Stimulated activated CD8-positive, alpha-beta memory T cell treated with anti-CD3 and anti-CD28 coated beads, Interleukin-7, amount 100 ng/mL, for 4 hours (primary cell): Measurements from ENCODE around the gene CDH13.

Experiments
- DNase-seq, 2 donors: peaks; one replicate each; pipeline ENCODE4 v3.0.0-alpha.2; 2020; ENCODE audit warnings: low read depth in 2 of 2

The CDH13 gene

DNA sequence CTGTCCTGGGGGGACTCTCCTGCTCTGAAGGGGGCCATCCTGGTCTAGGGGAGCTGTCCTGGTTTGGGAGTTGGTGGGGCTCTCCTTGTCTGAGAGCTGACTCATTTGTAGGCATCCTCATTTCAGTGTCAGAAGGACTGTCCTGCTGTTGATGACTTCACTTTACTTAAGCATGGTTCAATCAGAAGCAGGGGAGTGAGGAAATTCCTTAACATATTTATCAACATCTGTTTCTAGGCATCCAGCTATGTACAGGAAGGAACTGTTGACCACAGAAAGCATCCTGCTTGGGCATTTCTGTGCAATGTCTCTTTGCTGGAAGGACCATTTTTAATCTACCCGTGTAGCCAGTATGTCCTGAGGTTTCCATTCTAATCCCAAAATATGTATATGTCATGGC, 678.3 kb downstream of the CDH13 start:
- DNase-seq = no peak

DNA sequence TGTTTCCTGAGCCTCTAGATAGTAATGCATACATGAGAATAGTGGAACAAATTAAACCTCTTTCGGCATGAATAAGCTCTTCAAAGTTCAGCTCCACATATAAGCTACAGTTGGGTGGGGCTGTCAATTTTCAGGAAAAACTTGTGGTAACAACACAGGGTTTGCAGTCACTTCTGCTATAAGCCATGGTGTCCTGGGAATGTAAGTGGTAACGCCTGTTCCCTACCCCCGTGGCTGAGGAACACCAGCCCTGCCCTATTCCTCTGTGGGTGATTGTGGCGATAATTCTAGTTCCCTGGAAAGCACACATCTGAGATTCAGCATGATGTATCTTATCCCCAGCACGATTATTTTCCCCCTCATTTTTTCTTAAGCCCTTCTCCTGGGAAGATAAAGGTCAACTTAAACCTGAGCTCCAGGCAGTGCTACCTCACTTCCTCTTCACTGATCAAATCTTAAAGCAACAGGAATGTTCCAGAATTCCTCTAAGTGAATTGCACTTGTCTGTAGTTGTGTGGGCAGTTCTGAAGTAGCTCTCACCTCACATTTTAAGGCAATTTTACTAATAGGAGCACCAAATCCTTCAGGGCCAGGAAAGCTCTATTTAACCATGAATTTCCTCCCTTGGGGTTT, 680.3 kb downstream of the CDH13 start:
- no peak for DNase-seq

DNA sequence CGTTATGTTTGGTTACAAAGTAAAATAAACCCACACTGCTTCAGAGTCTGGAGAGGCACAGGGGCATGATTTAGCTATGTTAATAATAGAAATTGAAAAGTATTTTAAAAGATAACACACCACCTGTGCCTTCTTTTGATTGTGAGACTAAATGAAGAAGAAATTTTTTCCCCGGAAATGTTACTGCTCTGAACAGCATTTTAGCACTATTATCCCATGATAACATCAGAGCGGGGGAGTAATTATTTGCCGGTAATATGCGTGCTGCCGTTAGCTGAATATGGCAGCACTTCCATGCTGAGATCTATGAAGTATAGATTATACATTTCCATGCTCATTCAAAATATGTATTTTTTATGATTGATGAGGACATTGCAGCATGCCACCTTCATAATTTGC, 680.8 kb downstream of the CDH13 start:
- no peak for DNase-seq

DNA sequence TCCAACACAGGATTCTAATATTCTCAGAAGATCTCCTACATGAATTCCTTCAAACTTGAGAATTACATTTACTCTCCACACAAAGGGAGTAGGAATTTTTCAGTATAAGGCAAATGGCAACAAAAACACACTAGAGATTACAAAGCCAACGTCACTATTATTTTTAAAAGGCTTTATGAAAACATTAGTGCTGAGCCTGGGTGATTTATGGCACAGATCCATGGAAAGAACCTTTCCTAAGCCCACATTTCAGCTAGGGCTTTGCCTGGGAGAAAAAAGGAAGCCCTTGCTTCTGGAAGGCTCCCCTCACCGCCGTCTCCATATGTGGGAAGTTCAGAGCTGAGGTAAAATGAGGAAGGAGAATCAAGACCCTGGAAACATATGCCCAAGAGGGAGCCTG, 681.6 kb downstream of the CDH13 start:
- DNase-seq = no peak

- no peak for DNase-seq
Observed at GRCh38 chr16:83310816-83311215, 684.0 kb downstream of the CDH13 start.

DNA sequence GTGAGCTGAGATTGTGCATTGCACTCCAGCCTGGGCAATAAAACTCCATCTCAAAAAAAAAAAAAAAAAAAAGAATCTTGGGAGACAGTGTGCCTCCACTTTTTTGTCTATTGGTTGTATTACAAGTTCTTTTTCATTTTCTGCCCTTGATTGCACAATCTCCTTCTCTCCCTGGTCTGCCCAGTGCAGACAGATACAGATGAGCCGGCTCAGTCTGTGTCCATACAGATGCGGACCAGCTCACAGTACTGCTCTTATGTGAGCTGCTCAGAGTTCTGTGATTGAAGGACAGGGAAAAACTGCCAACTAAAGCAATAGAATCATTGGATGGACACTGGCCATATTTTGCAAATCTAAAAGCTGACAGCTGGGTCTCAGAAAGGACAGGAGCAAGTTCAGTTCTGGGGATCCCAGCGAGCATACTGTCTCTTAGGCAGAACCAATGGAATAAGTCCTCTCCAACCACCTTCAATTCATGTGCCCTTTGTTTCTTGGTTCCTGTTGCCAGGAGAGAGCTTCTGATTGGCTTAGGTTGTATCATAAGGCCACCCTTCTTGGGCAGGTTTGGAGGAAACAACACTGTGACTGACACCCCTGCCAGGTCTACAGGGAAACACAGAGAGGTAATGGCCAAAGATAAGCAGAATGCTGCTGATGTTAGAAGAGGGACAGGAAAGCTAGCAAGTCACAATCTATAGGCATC, 685.4 kb downstream of the CDH13 start:
- no peak for DNase-seq

GRCh38 chr16:83312718-83313245, 686.0 kb downstream of the CDH13 start:
- no peak for DNase-seq

- no peak for DNase-seq
Observed at GRCh38 chr16:83315271-83315670, 688.5 kb downstream of the CDH13 start.

DNA sequence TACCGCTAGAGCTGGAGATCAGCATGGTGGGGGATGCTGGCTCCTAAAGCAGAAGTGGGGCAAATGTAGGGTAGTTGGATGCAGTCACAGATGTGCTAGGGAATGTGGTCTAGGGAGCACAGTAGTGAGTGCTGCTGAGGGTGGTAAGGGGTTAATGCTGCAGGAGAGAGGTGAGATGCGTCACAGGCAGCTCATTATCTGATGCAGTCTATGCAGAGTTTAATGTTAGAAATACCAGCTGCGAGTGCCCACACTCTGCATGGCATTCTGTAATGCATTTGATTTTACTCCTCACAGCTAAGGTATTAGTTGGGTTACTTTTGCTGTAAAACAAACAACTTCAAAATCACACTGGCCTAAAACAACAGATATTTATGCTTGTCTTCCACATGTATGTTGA, 689.7 kb downstream of the CDH13 start:
- DNase-seq = no peak

DNA sequence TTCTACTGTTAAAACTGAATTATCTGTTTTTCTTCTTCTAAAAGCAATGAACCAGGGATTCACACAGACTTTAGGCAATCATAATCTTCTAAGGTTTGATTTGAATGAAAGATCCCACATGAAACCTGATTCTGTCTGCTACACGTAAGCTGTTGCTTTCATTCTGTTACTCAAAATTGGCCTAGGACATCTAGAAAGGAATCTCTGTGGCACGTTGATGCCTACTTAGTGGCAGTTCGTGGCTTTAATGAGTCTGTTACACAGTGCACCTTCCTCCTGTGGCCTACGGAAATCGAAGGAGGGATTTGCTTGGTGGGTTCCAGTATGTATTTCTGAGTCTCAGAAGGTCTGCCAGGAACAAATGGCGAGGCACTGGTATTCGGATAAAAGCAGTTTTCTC, 691.6 kb downstream of the CDH13 start:
- DNase-seq = no peak

- DNase-seq = no peak
Observed at GRCh38 chr16:83328936-83329335, 702.2 kb downstream of the CDH13 start.

- no peak for DNase-seq
Observed at GRCh38 chr16:83329441-83329840, 702.7 kb downstream of the CDH13 start.

DNA sequence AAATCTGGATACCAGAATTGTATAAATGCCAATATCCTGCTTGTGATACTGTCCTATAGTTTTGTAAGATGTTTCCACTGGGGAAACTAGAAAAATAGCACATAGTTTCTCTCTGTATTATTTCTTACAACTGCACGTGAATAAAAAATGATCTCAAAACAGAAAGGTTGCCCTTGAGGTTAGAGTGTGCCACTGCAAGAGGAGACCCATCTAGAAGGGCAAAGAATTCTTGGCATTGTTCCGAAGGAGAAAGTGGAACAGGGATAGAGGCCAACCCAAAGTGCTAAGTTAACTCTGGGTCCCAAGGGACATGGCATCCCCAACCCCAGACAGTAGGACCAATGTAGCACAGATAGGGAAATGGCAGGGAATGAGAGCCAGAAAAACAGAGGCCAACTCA, 703.5 kb downstream of the CDH13 start:
- DNase-seq = no peak

GRCh38 chr16:83335076-83335475, 708.3 kb downstream of the CDH13 start:
- DNase-seq = no peak

DNA sequence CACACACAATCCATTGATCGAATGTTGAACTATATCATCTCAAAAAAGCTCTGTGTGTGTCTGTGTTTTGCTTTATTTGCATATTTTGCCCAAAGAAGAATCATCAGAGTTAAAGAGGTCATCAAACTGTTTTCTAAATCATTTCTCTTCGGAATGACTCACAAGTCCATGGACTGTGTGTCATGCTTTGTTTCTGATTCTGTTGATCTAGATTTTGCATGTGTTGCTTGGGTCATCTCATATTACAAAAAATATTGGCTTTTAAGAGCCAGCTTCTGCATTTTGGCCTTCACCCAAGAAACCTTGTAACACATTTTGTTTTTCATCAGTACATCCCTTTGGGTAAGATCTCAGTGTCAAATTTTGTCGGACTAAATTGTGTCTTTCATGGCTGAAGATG, 709.8 kb downstream of the CDH13 start:
- DNase-seq = no peak

- no peak for DNase-seq
Observed at GRCh38 chr16:83338138-83338537, 711.4 kb downstream of the CDH13 start.

DNA sequence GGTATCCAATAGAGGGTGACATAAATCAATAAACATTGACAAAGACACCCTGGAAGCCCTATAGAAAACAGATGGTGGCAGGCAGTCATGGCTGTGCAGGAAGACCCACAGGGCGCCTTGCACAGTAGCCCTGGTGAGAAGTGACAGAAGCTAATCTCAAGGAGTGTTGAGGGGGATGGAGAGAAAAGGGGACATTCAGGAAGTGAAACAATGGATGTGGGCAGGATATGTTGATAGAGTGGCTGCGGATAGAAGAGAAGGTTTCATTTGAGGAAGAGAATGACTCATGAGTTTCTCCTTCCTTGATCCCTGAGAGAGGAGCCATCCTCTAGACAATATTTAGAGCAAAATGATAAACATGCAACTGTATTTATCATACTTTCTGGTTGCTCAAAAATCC, 712.2 kb downstream of the CDH13 start:
- DNase-seq = no peak

- no peak for DNase-seq
Observed at GRCh38 chr16:83343935-83344366, 717.2 kb downstream of the CDH13 start.

- no peak for DNase-seq
Observed at GRCh38 chr16:83345846-83346640, 719.3 kb downstream of the CDH13 start.

- DNase-seq = no peak
Observed at GRCh38 chr16:83348991-83349390, 722.2 kb downstream of the CDH13 start.

- DNase-seq = no peak
Observed at GRCh38 chr16:83350481-83350880, 723.7 kb downstream of the CDH13 start.

- no peak for DNase-seq
Observed at GRCh38 chr16:83351846-83352245, 725.1 kb downstream of the CDH13 start.

DNA sequence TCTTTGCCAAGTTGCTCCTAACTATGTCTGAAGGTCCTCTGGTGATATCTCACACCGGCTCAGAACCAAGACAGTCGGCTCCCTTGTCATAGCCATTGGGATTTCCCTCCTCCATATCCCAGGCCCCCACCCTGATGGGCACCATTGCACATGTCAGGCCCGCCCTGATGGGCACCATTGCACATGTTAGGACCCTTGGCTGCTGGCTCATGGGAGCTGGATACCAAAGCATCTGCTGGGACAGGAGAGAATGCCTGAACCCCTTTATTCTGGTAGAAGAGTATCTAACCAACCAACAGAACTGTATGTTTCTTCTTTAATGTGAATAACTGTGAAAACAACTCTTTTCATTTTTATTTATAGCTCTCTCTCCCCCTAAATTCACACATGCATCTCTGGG, 726.5 kb downstream of the CDH13 start:
- no peak for DNase-seq
